ENCODE results near the gene CSAG1.
"Not testable (repeated sequence)": the region's sequence is repeated elsewhere in the genome, so short reads cannot be mapped to it uniquely, and the experiment has no call there.

CSAG1 gene, protein sequence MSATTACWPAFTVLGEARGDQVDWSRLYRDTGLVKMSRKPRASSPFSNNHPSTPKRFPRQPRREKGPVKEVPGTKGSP

DNA sequence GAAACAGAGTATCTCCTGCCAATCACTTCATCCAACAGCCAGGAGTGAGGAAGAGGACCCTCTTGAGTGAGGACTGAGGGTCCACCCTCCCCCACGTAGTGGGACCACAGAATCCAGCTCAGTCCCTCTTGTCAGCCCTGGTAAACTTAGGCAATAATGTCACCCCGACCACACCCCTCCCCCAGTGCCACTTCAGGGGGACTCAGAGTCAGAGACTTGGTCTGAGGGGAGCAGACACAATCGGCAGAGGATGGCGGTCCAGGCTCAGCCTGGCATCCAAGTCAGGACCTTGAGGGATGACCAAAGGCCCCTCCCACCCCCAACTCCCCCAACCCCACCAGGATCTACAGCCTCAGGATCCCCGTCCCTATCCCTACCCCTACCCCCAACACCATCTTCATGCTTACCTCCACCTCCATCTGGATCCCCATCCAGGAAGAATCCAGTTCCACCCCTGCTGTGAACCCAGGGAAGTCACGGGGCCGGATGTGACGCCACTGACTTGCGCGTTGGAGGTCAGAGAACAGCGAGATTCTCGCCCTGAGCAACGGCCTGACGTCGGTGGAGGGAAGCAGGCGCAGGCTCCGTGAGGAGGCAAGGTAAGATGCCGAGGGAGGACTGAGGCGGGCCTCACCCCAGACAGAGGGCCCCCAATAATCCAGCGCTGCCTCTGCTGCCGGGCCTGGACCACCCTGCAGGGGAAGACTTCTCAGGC is at the start of gene CSAG1, which contains the start of gene MAGEA12:
CSAG1 (minus strand) TSS at position 461 of the 715 bp plus-strand sequence. CDS start 1,261 bp downstream, outside the sequence.
MAGEA12 (plus strand) TSS at position 497 of the 715 bp plus-strand sequence. CDS start 2,405 bp downstream, outside the sequence.
- in situ Hi-C loops (cut with HindIII; ENCODE audit: low pct_ligation_motif_present, low sequenced_read_pairs), result no loop called here
- H3K27me3 ChIP-seq (replicated peaks), result no peaks in the 10 kb centered on the region
- no peaks in the 10 kb centered on the region for H3K36me3 ChIP-seq (replicated peaks)
- no peak within 1 kb of the TSS for H3K27ac ChIP-seq
- no peak for TF ChIP-seq CTCF (IDR thresholded peaks at IDR 0.05; ENCODE audit: low read depth, low read length, missing control alignments)
- no peak for DNase-seq
- H3K4me3 ChIP-seq (ENCODE audit: low read depth, low read length), result no peak within 1 kb of the TSS

GRCh38 chrX:152769549-152770289 is 36.2 kb upstream of the CSAG1 start, which contains the start of gene MAGEA6:
MAGEA6 (minus strand) TSS chrX:152769689; CDS start chrX:152767650, 2,039 bp downstream.
- H3K27me3 ChIP-seq (replicated peaks); DNase-seq; in situ Hi-C loops (cut with HindIII; ENCODE audit: low pct_ligation_motif_present, low sequenced_read_pairs); H3K36me3 ChIP-seq (replicated peaks); H3K27ac ChIP-seq; H3K4me3 ChIP-seq (ENCODE audit: low read depth, low read length): not testable (repeated sequence)

DNA sequence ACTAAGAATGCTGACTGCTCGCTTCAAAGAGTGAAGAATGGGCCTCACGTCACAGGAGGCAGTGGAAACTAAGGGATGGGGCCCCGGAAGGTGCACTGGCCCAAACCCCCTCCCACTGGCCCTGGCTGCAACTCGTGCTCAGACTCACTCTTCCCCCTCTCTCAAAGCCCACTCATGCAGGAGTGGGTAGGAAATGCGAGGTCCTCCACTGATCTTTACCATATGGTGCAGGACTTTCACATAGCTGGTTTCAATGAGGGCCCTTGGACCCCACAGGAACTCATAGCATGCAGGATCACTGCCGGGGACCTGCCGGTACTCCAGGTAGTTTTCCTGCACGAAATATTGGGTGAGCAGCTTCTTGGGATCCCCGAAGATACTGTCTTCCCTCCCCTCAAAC is 33.0 kb upstream of the CSAG1 start:
- H3K36me3 ChIP-seq (replicated peaks); H3K27ac ChIP-seq; H3K27me3 ChIP-seq (replicated peaks); DNase-seq; H3K4me3 ChIP-seq (ENCODE audit: low read depth, low read length); in situ Hi-C loops (cut with HindIII; ENCODE audit: low pct_ligation_motif_present, low sequenced_read_pairs): not testable (repeated sequence)

DNA sequence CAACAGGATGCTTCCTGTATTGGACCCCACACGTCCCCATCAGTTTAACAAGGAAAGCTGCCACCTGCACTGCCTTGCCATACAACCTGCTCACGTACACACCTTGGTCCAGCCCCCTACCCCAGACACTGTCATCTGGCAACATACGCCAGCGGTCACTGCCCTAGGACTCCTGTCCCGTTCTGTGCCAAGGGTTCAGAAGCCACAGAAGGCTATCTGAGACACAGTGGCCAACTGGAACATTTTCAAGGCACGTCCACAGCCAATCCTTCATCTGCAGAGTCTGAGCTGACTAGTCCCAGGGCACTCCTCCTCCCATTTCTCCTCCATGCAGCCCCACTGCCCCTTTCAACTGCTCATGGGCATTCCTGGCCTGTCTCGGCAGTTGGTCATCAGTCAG is 28.1 kb upstream of the CSAG1 start:
- H3K27ac ChIP-seq; DNase-seq; H3K36me3 ChIP-seq (replicated peaks); H3K27me3 ChIP-seq (replicated peaks); in situ Hi-C loops (cut with HindIII; ENCODE audit: low pct_ligation_motif_present, low sequenced_read_pairs); H3K4me3 ChIP-seq (ENCODE audit: low read depth, low read length): not testable (repeated sequence)

GRCh38 chrX:152759544-152759943 is 26.0 kb upstream of the CSAG1 start:
- H3K4me3 ChIP-seq (ENCODE audit: low read depth, low read length); H3K36me3 ChIP-seq (replicated peaks); in situ Hi-C loops (cut with HindIII; ENCODE audit: low pct_ligation_motif_present, low sequenced_read_pairs); DNase-seq; H3K27ac ChIP-seq; H3K27me3 ChIP-seq (replicated peaks): not testable (repeated sequence)

DNA sequence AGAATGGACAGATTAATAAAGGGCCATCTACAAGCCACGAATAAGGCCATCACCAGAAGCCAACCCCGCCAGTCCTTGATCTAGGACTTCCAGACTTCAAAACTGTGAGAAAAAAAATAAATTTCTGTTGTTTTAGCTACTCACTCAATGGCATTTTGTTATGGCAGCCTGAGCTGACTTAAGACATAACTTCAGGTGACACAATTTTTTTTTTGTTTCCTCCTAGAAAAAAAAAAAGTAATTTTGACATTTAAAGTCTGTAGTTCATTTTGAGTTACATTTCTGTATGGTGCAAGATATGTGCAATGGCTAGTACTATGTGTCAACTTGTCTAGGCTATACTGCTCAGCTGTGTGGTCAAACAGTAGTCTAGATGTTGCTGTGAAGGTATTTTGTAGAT is 25.4 kb upstream of the CSAG1 start, which contains the start of gene CSAG3:
CSAG3 (plus strand) TSS at position 301 of the 400 bp plus-strand sequence.
- DNase-seq; H3K27ac ChIP-seq; H3K36me3 ChIP-seq (replicated peaks); H3K27me3 ChIP-seq (replicated peaks); H3K4me3 ChIP-seq (ENCODE audit: low read depth, low read length); in situ Hi-C loops (cut with HindIII; ENCODE audit: low pct_ligation_motif_present, low sequenced_read_pairs): not testable (repeated sequence)

- H3K4me3 ChIP-seq (ENCODE audit: low read depth, low read length); in situ Hi-C loops (cut with HindIII; ENCODE audit: low pct_ligation_motif_present, low sequenced_read_pairs); H3K36me3 ChIP-seq (replicated peaks); H3K27ac ChIP-seq; H3K27me3 ChIP-seq (replicated peaks); DNase-seq: not testable (repeated sequence)
Observed at GRCh38 chrX:152754871-152755270, 21.4 kb upstream of the CSAG1 start.

DNA sequence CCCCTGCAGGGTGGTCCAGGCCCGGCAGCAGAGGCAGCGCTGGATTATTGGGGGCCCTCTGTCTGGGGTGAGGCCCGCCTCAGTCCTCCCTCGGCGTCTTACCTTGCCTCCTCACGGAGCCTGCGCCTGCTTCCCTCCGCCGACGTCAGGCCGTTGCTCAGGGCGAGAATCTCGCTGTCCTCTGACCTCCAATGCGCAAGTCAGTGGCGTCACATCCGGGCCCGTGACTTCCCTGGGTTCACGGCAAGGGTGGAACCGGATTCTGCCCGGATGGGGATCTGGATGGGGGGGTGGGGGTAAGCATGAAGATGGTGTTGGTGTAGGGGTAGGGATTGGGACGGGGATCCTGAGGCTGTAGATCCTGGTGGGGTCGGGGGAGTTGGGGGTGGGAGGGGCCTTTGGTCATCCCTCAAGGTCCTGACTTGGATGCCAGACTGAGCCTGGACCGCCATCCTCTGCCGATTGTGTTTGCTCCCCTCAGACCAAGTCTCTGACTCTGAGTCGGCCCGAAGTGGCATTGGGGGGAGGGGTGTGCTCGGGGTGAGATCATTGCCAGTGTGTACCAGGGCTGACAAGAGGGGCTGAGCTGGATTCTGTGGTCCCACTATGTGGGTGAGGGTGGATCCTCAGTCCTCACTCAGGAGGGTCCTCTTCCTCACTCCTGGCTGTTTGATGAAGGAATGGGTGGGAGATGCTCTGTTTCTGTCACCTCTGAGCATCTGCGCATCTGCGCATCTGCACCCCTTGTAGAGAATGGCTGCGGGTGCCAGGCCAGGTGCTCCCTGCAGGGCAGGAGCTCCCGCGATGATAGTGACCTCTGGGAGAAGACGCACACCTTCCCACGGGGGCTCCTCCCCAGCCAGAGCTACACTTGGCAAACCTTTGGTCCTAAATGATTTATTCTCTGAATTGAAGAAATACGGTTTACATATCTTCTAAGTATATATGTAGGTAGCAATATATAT is 20.4 kb upstream of the CSAG1 start, which contains the start of gene MAGEA2:
MAGEA2 (minus strand) TSS at position 157 of the 965 bp plus-strand sequence. CDS start 2,479 bp downstream, outside the sequence.
- H3K27me3 ChIP-seq (replicated peaks); H3K4me3 ChIP-seq (ENCODE audit: low read depth, low read length); H3K27ac ChIP-seq; H3K36me3 ChIP-seq (replicated peaks); in situ Hi-C loops (cut with HindIII; ENCODE audit: low pct_ligation_motif_present, low sequenced_read_pairs); DNase-seq: not testable (repeated sequence)
